Activated CD4-positive, CD25-positive, alpha-beta regulatory T cell treated with anti-CD3 and anti-CD28 coated beads, Interleukin-2, amount 50 U/mL, for 24 hours (primary cell): Measurements from ENCODE around the gene C1D.
A peak's percentile ranks its signal among the peaks of the same experiment; 100 is the strongest.
"Not testable (repeated sequence)": the region's sequence is repeated elsewhere in the genome, so short reads cannot be mapped to it uniquely, and the experiment has no call there.

ENCODE experiments used
- ATAC-seq, 2 donors: fragments of 150-1000 bp; cut with Tn5 transposase; one replicate each; pipeline ENCODE4 v1.10.0; 2021; ENCODE audit warnings: mild to moderate bottlenecking in 1 of 2, moderate library complexity in 1 of 2

Gene C1D

DNA sequence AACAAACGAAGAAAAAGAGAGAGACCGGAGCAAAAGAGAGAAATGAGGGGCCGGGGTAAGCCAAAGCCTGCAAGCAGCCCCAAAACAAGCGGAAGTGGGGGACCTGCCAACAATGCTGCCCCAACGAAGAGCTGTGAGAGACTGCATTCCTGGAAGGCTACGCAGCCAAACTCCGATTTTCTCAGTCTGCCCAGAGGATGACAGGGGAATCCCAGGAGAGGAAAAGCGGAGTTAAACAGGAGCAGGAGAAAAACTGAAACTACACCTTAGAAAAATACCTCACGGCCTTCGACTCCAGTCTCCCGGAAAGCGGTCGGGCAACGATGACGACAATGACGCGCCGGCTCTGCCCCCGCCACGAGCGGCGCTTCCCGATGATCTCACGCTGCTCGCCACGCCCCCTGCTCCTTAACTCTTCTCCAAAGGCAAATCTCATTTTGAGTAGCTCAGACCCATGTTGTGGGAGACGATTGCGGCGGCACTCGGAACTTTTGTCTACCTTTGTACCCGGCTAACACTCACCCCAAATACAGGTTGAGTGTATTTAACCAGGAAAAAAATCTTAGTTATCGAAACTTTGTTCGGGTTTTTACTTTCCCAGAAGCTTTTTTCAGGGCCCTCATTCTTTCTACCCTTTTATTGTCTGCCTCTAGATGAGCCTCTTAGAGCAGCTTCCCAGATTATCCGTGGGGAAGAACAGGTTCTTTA, at the start of gene C1D:
C1D (minus strand) TSS at position 325 of the 708 bp plus-strand sequence. CDS start 15,694 bp downstream, outside the sequence.
- peak; percentile 92 to 93 for ATAC-seq

- ATAC-seq, result no peak
Measured at GRCh38 chr2:68110102-68110501, 47.3 kb upstream of the C1D start.

- ATAC-seq, result no peak
Measured at GRCh38 chr2:68108120-68108519, 45.3 kb upstream of the C1D start.

DNA sequence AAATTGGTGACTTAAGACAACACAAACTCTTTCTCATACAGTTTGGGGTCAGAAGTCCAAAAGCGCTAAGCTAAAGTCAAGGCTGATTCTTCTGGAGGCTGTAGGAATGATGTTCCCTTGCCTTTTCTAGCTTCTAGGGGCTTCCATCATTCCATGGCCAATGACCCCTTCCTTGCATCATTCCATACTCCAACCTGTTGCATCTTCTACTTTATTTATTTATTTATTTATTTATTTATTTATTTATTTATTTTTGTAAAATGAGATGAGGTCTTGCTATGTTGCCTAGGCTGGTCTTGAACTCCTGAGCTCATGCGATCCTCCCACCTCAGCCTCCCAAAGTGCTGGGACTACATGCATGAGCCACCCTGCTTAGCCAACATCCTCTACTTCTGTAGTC, 44.7 kb upstream of the C1D start:
- no peak for ATAC-seq

- no peak for ATAC-seq
Measured at GRCh38 chr2:68104111-68104835, 41.5 kb upstream of the C1D start.

GRCh38 chr2:68103709-68104055, 40.9 kb upstream of the C1D start:
- ATAC-seq, result no peak

DNA sequence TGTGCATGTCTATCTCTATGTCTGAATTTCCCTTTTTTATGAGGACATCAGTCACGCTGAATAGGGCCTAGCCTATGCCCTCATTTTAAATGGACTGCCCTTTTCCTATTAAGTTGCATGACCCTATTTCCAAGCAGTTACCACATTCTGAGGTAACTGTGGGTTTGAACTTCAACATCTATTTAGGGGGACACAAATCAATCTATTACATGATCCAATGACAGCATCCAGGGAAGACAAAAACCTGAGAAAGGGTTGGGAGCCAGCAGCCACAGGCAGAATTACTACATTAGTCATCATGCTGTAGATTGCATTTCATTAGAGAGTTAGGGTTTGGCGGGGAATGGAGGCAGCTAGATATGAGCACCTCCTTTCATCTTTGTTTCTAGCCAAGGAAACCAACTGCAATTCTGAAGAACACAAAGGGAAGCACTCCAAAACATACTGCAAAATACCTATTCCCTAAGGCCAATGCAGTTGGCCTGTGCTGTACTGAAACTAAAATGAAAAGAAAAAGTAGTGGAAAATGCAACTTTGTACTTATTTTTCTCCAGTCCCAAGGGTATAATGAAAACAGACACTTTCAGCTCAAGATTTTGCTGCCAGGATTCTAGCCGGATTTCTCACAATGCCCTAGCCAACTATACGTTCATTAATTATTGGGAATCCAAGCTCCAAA, 40.4 kb upstream of the C1D start:
- ATAC-seq, result no peak

DNA sequence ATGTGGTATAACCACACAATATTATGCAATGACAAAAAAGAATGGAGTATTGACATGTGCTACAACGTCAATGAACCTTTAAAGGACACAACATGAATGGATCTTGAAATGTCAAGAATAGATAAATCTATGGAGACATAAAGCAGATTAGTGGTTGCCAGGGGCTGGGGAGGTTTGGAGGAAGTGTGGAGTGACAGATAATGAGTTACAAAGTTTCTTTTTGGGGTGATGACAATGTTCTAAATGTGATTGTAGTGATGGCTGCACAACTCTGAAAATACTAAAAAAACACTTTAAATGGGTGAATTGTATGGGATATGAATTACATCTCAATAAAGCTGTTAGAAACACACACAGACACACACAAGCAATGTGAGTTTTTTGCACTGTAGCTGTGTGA, 37.4 kb upstream of the C1D start:
- ATAC-seq, result no peak

GRCh38 chr2:68099260-68099659, 36.5 kb upstream of the C1D start:
- ATAC-seq, result no peak

DNA sequence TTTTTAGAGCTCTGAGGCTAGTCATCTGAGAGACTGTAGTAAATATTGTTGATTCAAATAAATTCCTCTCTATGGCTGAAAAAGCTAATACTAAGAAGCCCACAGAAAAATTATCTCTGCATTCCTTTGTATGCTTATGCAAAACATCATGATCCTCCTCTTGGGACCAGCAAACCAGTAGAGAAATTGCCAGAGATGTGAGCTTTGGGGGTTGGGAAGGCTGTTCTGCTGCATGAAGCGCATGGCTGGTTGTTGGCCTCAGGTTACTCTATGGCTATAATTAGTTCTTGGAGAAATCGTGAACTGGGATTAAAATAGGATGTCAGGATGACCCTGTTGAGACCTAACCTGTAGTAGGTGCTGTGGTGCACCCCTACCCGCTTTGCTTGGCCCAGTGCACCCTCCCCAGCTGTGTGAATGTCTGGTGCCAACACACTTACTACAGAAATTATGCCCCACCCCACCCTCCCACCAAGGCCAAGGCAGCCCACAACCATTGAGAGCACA, 35.5 kb upstream of the C1D start:
- no peak for ATAC-seq

DNA sequence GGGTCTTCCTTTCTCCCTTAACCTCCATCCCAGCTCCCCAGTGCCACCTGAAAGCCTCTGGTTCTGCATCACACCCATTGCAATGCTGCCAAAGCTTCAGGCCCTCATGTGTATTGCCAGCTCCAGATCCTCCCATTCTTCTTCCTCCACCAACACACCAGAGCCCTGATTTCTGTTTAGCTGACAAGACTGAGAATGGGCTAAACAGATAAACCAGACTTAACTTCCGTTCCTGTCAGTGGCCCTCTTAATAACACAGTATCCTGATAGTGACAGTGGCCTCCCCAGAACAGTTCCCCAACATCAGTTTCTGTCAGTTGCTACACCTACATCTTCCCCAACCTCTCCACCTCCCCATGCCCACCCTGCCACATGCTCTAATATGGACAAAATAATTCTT, 31.3 kb upstream of the C1D start:
- no peak for ATAC-seq

DNA sequence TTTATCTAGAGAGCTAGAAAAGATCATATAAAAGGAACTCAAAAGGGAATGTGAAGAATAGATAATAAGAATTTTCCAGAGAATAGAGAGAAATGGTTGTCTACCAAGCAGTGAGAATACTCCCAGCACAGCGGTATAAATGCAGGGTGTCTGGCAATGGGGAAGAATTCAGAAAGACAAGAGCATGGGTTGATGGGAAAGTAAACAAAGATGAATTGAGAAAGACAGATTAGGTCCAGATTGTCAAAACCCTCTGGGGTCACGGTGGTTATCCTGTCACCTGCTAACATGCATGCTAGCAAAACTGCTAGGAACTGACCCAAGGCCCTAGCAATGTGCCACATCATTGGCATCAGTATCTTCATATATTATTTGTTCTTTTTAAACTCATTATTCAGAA, 30.8 kb upstream of the C1D start:
- ATAC-seq, result no peak

DNA sequence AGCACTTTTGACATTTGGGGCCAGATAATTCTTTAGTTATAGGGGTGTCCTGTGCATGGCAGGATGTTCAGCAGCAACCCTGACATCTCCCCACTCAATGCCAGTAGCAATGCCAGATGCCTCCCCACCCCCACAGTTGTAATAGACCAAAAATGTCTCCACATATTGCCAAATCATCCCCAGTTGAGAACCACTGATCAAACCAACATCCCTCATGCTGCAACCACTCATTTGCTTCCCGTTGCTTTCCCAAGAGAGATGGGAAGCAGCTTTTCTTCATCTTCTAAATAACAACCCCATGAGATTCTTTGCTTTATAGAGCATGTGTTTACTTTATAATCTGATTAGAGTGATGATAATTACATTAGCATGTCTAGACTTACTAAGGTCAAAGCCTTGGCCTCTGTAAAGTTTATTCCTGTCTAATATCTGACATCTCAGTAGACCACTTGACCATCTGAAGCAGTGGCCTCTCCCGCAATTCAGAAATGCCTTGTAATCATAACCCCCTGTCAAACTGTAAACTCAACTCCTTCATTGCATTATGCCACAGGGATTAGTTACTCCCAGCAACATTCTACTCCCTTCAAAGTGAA, 28.7 kb upstream of the C1D start:
- ATAC-seq, result no peak

DNA sequence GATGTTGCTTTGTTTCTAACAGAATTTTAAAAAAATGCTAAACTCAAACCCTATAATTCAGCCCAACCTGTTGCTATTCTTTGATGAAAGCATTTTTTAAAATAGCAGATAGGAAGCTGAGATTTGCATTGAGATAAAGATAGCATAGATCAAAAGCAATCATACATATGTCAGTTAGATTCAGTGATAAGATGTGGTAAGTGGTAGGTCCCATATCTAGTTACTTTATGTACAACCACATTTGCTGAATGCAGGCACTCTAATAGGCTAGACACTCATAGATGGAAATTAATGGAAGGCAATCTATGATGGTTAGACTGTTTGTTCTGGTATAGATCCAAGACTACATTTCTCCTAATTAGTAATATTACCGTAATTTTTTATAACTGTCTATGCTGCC, 27.2 kb upstream of the C1D start:
- peak; percentile 44 to 61 for ATAC-seq

- peak; percentile 70 to 76 for ATAC-seq
Measured at GRCh38 chr2:68088940-68089339, 26.1 kb upstream of the C1D start.

- no peak for ATAC-seq
Measured at GRCh38 chr2:68086166-68086565, 23.4 kb upstream of the C1D start.

- ATAC-seq, result no peak
Measured at GRCh38 chr2:68083346-68083745, 20.5 kb upstream of the C1D start.

- ATAC-seq, result no peak
Measured at GRCh38 chr2:68074050-68074449, 11.2 kb upstream of the C1D start.

GRCh38 chr2:68063797-68064646, 1.2 kb upstream of the C1D start:
- not testable (repeated sequence) for ATAC-seq

DNA sequence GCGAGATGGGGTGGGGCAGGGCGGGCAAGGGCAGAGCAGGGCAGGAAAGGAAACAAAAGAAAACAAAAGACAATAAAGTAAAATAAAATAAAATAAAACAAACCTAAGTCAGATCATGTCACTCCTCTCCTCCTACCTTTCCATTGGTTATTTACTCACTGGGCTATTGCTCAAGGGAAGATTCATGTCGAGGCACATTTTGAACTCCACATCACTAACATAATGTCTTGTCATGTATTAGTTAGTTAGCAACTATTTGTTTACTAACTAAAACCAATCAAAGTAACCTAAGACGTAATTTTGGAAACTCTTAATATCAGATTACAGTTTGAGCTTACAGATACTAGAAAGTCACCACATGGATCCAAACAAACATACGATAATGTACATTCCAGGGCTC, 2.2 kb downstream of the C1D start:
- ATAC-seq, result no peak

- ATAC-seq, result no peak
Measured at GRCh38 chr2:68059784-68060525, 2.8 kb downstream of the C1D start.
